K562 (cell line): ENCODE data around the gene LSM11. TPM values are rescaled to one million over a fixed set of nuclear protein-coding genes. Genes with fewer than 3 reads are reported as not detected.

Source experiments
- ATAC-seq: fragments of 200-7000 bp; cut with Tn5 transposase; 3 replicates; pipeline ENCODE4 v1.9.1; 2020; ENCODE audit warnings: moderate library complexity
- BruUV-seq: library from RNA; stranded (reverse); fragments of 400-500 nt; replicated peaks from 2 replicates; lab custom pipeline; 2021; lab: Mats Ljungman, UMichigan
- CTCF ChIA-PET: fragments of 300-600 bp; formaldehyde crosslinking; extraction: SDS; loops from one replicate; lab custom pipeline; 2021; ENCODE audit warnings: low intra/inter-chr PET ratio; lab: Yijun Ruan, JAX
- POLR2A ChIA-PET: fragments of 300-600, 350-650 bp; sonication (Branson Sonifier 250); formaldehyde crosslinking; extraction: SDS; loops from one replicate; lab custom pipeline; 2021; ENCODE audit warnings: antibody characterized with exemption, inconsistent platforms; lab: Yijun Ruan, JAX
- DNase-seq, 4 experiments: peaks; one replicate each; pipeline versions ENCODE4 v3.0.0 to v3.0.0-alpha.2; 2011 to 2018; ENCODE audit warnings: low spot score in 3 of 4, mixed read lengths in 3 of 4; ENCODE audit errors: extremely low read depth in 1 of 4
- FAIRE-seq: peaks from 2 replicates; lab custom pipeline; 2011; peaks lifted over from hg19 to GRCh38; lab: Jason Lieb, UNC
- H2AFZ ChIP-seq: 2 replicates; pipeline ENCODE4 v1.6.0; 2011; ENCODE audit warnings: low read depth, low read length, control low read depth, inconsistent platforms
- H3K27ac ChIP-seq: fragments of 200-600 bp; 3 replicates; pipeline ENCODE4 v1.8.0; 2011; ENCODE audit warnings: low read depth, mild to moderate bottlenecking, control low read depth, inconsistent platforms, low read length, moderate library complexity, mixed read lengths; ENCODE audit errors: extremely low read depth
- H3K27me3 ChIP-seq, 2 experiments: fragments of 300-600 bp in 1 of 2; 2 replicates in 1 of 2; 3 replicates in 1 of 2; pipeline versions ENCODE4 v1.6.0 to v1.8.0; 2011; ENCODE audit warnings: inconsistent platforms in 2 of 2, low read length in 2 of 2, mild to moderate bottlenecking in 1 of 2, mixed read lengths in 1 of 2, moderate library complexity in 1 of 2; ENCODE audit not compliant: control insufficient read depth in 2 of 2, insufficient read depth in 2 of 2
- H3K36me3 ChIP-seq: fragments of 300-600 bp; 3 replicates; pipeline ENCODE4 v1.8.0; 2011; ENCODE audit warnings: mild to moderate bottlenecking, low read length, inconsistent platforms; ENCODE audit not compliant: control insufficient read depth, insufficient read depth
- H3K4me1 ChIP-seq, 2 experiments: fragments of 200-600 bp in 1 of 2; replicated peaks in 1 of 2; 2 replicates in 1 of 2; 3 replicates in 1 of 2; pipeline versions ENCODE4 v1.5.1 to v1.8.0; 2011; ENCODE audit warnings: inconsistent platforms in 2 of 2, low read length in 2 of 2, mild to moderate bottlenecking in 1 of 2, mixed read lengths in 1 of 2, moderate library complexity in 1 of 2; ENCODE audit not compliant: control insufficient read depth in 2 of 2, insufficient read depth in 2 of 2
- H3K4me2 ChIP-seq: 2 replicates; pipeline ENCODE4 v1.6.1; 2011; ENCODE audit warnings: low read length, control low read depth, inconsistent platforms, mixed read lengths; ENCODE audit not compliant: insufficient read depth
- H3K4me3 ChIP-seq: fragments of 200-600 bp; sonication (generic), shearing (Covaris generic); 2 replicates; pipeline ENCODE4 v1.5.1; 2016; ENCODE audit warnings: control low read depth, inconsistent platforms
- H3K79me2 ChIP-seq: fragments of 200-600 bp; 3 replicates; pipeline ENCODE4 v1.8.0; 2011; ENCODE audit warnings: low read length, inconsistent platforms; ENCODE audit not compliant: control insufficient read depth, insufficient read depth
- H3K9ac ChIP-seq, 2 experiments: 2 replicates each; pipeline versions ENCODE4 v1.6.0 to v1.6.1; 2011; ENCODE audit warnings: low read depth in 2 of 2, low read length in 2 of 2, control low read depth in 1 of 2, inconsistent platforms in 1 of 2, mild to moderate bottlenecking in 1 of 2, mixed read lengths in 1 of 2; ENCODE audit not compliant: insufficient read depth in 1 of 2
- H3K9me1 ChIP-seq: one replicate; pipeline ENCODE4 v1.6.0; 2011; ENCODE audit warnings: inconsistent platforms, mild to moderate bottlenecking, low read length, moderate library complexity; ENCODE audit not compliant: control insufficient read depth, insufficient read depth
- H3K9me3 ChIP-seq: replicated peaks from 2 replicates; pipeline ENCODE4 v1.5.1; 2011; ENCODE audit warnings: low read depth, low read length, inconsistent platforms; ENCODE audit not compliant: control insufficient read depth, insufficient read depth
- H4K20me1 ChIP-seq: replicated peaks from 2 replicates; pipeline ENCODE4 v1.6.1; 2011; ENCODE audit warnings: low read length, inconsistent platforms, mixed read lengths; ENCODE audit not compliant: control insufficient read depth, insufficient read depth
- ARID2 ChIP-seq: fragments of 450-650 bp; IDR thresholded peaks from 2 replicates; pipeline ENCODE4 v1.6.1; 2017; ENCODE audit warnings: antibody characterized with exemption, mild to moderate bottlenecking
- CBX5 ChIP-seq: IDR thresholded peaks from 2 replicates; pipeline ENCODE4 v1.6.1; 2014; ENCODE audit warnings: low read depth, borderline replicate concordance
- GTF2A2 ChIP-seq: IDR thresholded peaks from 2 replicates; pipeline ENCODE4 v1.6.1; 2016; ENCODE audit warnings: mild to moderate bottlenecking, missing genetic modification characterization, missing compliant biosample characterization
- MAFF ChIP-seq: IDR thresholded peaks from 2 replicates; pipeline ENCODE4 v1.6.1; 2012; ENCODE audit warnings: low read length, improper control_type of control experiment
- POLR2H ChIP-seq: IDR thresholded peaks from 2 replicates; pipeline ENCODE4 v1.6.1; 2016; ENCODE audit warnings: missing genetic modification characterization, low read depth, mild to moderate bottlenecking, control low read depth, missing compliant biosample characterization, moderate library complexity
- PTTG1 ChIP-seq: fragments of 450-650 bp; IDR thresholded peaks from 2 replicates; pipeline ENCODE4 v1.6.1; 2016; ENCODE audit warnings: low read depth, mild to moderate bottlenecking, missing genetic modification characterization, missing compliant biosample characterization
- PYGO2 ChIP-seq: fragments of 450-650 bp; IDR thresholded peaks from 2 replicates; pipeline ENCODE4 v1.6.1; 2016; ENCODE audit warnings: mild to moderate bottlenecking, missing genetic modification characterization, moderate library complexity, missing compliant biosample characterization
- SAFB ChIP-seq: fragments of 200-400 bp; formaldehyde crosslinking; IDR thresholded peaks from 2 replicates; pipeline ENCODE4 v1.6.1; 2017; ENCODE audit warnings: low read depth, low read length, borderline replicate concordance
- SIX5 ChIP-seq, 2 experiments: IDR thresholded peaks; 2 replicates each; pipeline ENCODE4 v1.6.1; 2011; ENCODE audit warnings: low read length in 2 of 2, borderline replicate concordance in 1 of 2, low read depth in 1 of 2, mild to moderate bottlenecking in 1 of 2, moderate library complexity in 1 of 2; ENCODE audit not compliant: insufficient read depth in 1 of 2
- SMARCA5 ChIP-seq: fragments of 450-650 bp; IDR thresholded peaks from 2 replicates; pipeline ENCODE4 v1.6.1; 2016
- SMARCE1 ChIP-seq: fragments of 450-650 bp; IDR thresholded peaks from 2 replicates; pipeline ENCODE4 v1.7.1; 2016; ENCODE audit warnings: mild to moderate bottlenecking
- TBL1XR1 ChIP-seq, 2 experiments: IDR thresholded peaks; 2 replicates each; pipeline ENCODE4 v1.6.1; 2012; ENCODE audit warnings: improper control_type of control experiment in 2 of 2, low read length in 2 of 2, mild to moderate bottlenecking in 1 of 2
- U2AF2 ChIP-seq: fragments of 200-400 bp; formaldehyde crosslinking; optimal IDR thresholded peaks from 2 replicates; pipeline ENCODE3; 2017; ENCODE audit warnings: low read depth, mild to moderate bottlenecking, low read length
- ZNF143 ChIP-seq: sonication (generic); formaldehyde crosslinking; IDR thresholded peaks from 2 replicates; pipeline ENCODE4 v1.9.0; 2022; ENCODE audit warnings: mild to moderate bottlenecking, missing genetic modification reagents
- ZNF592 ChIP-seq: fragments of 450-650 bp; IDR thresholded peaks from 2 replicates; pipeline ENCODE4 v1.6.1; 2017; ENCODE audit warnings: antibody characterized with exemption, mild to moderate bottlenecking
- ZNF699 ChIP-seq: fragments of 250-450 bp; sonication (Bioruptor Pico); IDR thresholded peaks from 2 replicates; pipeline ENCODE4 v1.8.0; 2021; ENCODE audit warnings: mild to moderate bottlenecking, moderate library complexity; ENCODE audit not compliant: insufficient replicate concordance
- WGBS: fragments of 100-300 bp; shearing (Covaris generic); methylation state at CpG from one replicate; pipeline ENCODE4 v1.1.6; 2016; ENCODE audit warnings: low coverage, mixed read lengths; ENCODE audit not compliant: insufficient coverage; ENCODE audit errors: missing lambda C conversion rate; 5-methylcytosine and 5-hydroxymethylcytosine counted together
- in situ Hi-C: fragments of 300-500 bp; cut with MboI; formaldehyde crosslinking; loops from 4 replicates; pipeline ENCODE4 v1.15.0; 2018; ENCODE audit warnings: inconsistent platforms, mixed read lengths
- intact Hi-C: fragments of 100-400 bp; cut with micrococcal nuclease; formaldehyde crosslinking; loops from 2 replicates; pipeline ENCODE4 v1.14.2; 2022
- polyA plus RNA-seq, 8 experiments: library from polyadenylated mRNA; depleted of rRNA in 4 of 8; stranded (reverse) in 5 of 8; unstranded in 3 of 8; fragments of >200 nt; fragmentation: Nextera tagmentation in 2 of 8; fragmentation: Illumina TruSeq in 1 of 8; extraction: Ambion mirVana in 2 of 8; extraction: Trizol in 1 of 8; gene quantifications; 2 replicates each; pipeline versions ENCODE4 v1.2.1 to v1.2.3, GENCODE V29; 2011 to 2014; ENCODE audit warnings: inconsistent platforms in 1 of 8, missing spikeins in 1 of 8
- total RNA-seq, 7 experiments: library from RNA; depleted of rRNA in 6 of 7; stranded (reverse); fragments of >200 nt in 6 of 7; fragmentation: Illumina TruSeq in 2 of 7; extraction: Trizol in 2 of 7; gene quantifications; 2 replicates each; pipeline versions ENCODE4 v1.2.1 to v1.2.3, GENCODE V29; 2011 to 2021; ENCODE audit warnings: low replicate concordance in 1 of 7

The LSM11 gene
- total and polyA plus RNA-seq, 9 of the 15 experiments (the other 6 are each of a cell fraction or from before 2014, with no cell fraction given) = 1.8 to 9.4 (median 4.7) TPM

- DNase-seq = no peak
- in situ Hi-C loops = no loop called here
- Histone ChIP-seq H3K4me1 (no peaks in the 10 kb centered on the region), H3K9me3 (no peaks in the 10 kb centered on the region), H3K27me3 (no peaks in the 10 kb centered on the region), H2AFZ (no peak overlapping the region), H3K9ac (no peak overlapping the region), H3K27ac (no peak overlapping the region), H4K20me1 (no peaks in the 10 kb centered on the region), H3K79me2 (no peaks in the 10 kb centered on the region), H3K9me1 (no peaks in the 10 kb centered on the region), H3K4me2 (no peak overlapping the region), H3K4me3 (no peak overlapping the region), H3K36me3 (peaks cover 63% of the 10 kb centered on the region)
- intact Hi-C loops = no loop called here
- WGBS = 99% methylated on average over 6 of the region's 6 CpGs
- no peak for FAIRE-seq
- ATAC-seq = no peak
- TF ChIP-seq ZNF143 (CRISPR knock-in tag) (no peak), SAFB (no peak), SMARCE1 (no peak), ZNF592 (no peak), POLR2H (no peak), PYGO2 (no peak), TBL1XR1 (IDR thresholded peaks at IDR 0.05; ENCODE audit: low read length in 2 of 2) (no peak), ZNF699 (CRISPR knock-in tag) (no peak), SMARCA5 (no peak), MAFF (no peak), CBX5 (no peak), PTTG1 (tag) (no peak), SIX5 (IDR thresholded peaks at IDR 0.05; ENCODE audit: borderline replicate concordance in 1 of 2, insufficient read depth in 1 of 2, low read depth in 1 of 2, low read length in 2 of 2) (no peak), U2AF2 (no peak), ARID2 (no peak), GTF2A2 (tag) (no peak)
- no TSS peak for BruUV-seq
- ChIA-PET POLR2A (no interaction called here), CTCF (no interaction called here)
Measured at GRCh38 chr5:157802736-157803135, 59.2 kb downstream of the LSM11 start.
